HEK293T (cell line): ENCODE measurements around the gene CWC25.

Source experiments
- CTCF ChIA-PET: fragments of 350-600 bp; formaldehyde crosslinking; extraction: SDS; loops from one replicate; lab custom pipeline; 2021; ENCODE audit warnings: antibody characterized with exemption, inconsistent platforms; lab: Yijun Ruan, JAX
- POLR2A ChIA-PET: fragments of 350-600 bp; formaldehyde crosslinking; extraction: SDS; loops from one replicate; lab custom pipeline; 2020; ENCODE audit warnings: antibody characterized with exemption, inconsistent platforms; lab: Yijun Ruan, JAX
- DNase-seq: peaks from one replicate; pipeline ENCODE4 v3.0.0; 2012; ENCODE audit warnings: mixed read lengths; ENCODE audit errors: extremely low spot score
- ARNT ChIP-seq: fragments of 450-650 bp; IDR thresholded peaks from 2 replicates; pipeline ENCODE4 v1.6.1; 2017; ENCODE audit warnings: mild to moderate bottlenecking
- BHLHE40 ChIP-seq: fragments of 450-650 bp; IDR thresholded peaks from 2 replicates; pipeline ENCODE4 v1.6.1; 2016; ENCODE audit warnings: mild to moderate bottlenecking, moderate library complexity, borderline replicate concordance
- CTBP1 ChIP-seq: fragments of 450-650 bp; IDR thresholded peaks from 2 replicates; pipeline ENCODE4 v1.6.1; 2016; ENCODE audit warnings: borderline replicate concordance
- ELF4 ChIP-seq: fragments of 450-650 bp; IDR thresholded peaks from 2 replicates; pipeline ENCODE4 v1.6.1; 2017; ENCODE audit warnings: antibody characterized with exemption
- FOXA1 ChIP-seq: fragments of 450-650 bp; IDR thresholded peaks from 2 replicates; pipeline ENCODE4 v1.6.1; 2016; ENCODE audit warnings: mild to moderate bottlenecking
- FOXK2 ChIP-seq: fragments of 450-650 bp; IDR thresholded peaks from 2 replicates; pipeline ENCODE4 v1.6.1; 2016; ENCODE audit warnings: mild to moderate bottlenecking
- FOXM1 ChIP-seq: fragments of 450-650 bp; IDR thresholded peaks from 2 replicates; pipeline ENCODE4 v1.6.1; 2017; ENCODE audit warnings: mild to moderate bottlenecking, borderline replicate concordance
- HDGF ChIP-seq: fragments of 450-650 bp; IDR thresholded peaks from 2 replicates; pipeline ENCODE4 v1.6.1; 2017; ENCODE audit warnings: antibody characterized with exemption, borderline replicate concordance
- L3MBTL2 ChIP-seq: fragments of 450-650 bp; conservative IDR thresholded peaks from 2 replicates; pipeline ENCODE4 v1.6.1; 2016; ENCODE audit warnings: mild to moderate bottlenecking
- NFRKB ChIP-seq: fragments of 450-650 bp; IDR thresholded peaks from 2 replicates; pipeline ENCODE4 v1.6.1; 2016; ENCODE audit warnings: mild to moderate bottlenecking, moderate library complexity
- PKNOX1 ChIP-seq: fragments of 450-650 bp; IDR thresholded peaks from 2 replicates; pipeline ENCODE4 v1.6.1; 2016
- SUZ12 ChIP-seq: fragments of 450-650 bp; IDR thresholded peaks from 2 replicates; pipeline ENCODE4 v1.6.1; 2016; ENCODE audit warnings: mild to moderate bottlenecking
- TARDBP ChIP-seq: fragments of 450-650 bp; IDR thresholded peaks from 2 replicates; pipeline ENCODE4 v1.6.1; 2016
- ZNF384 ChIP-seq: fragments of 450-650 bp; IDR thresholded peaks from 2 replicates; pipeline ENCODE4 v1.6.1; 2016

CWC25 gene

GRCh38 chr17:38761612-38762011 lies 63.5 kb downstream of the CWC25 start:
- TF ChIP-seq L3MBTL2 (no peak), ARNT (no peak), FOXM1 (no peak), ZNF384 (no peak), TARDBP (no peak), SUZ12 (no peak), PKNOX1 (no peak), FOXA1 (no peak), BHLHE40 (no peak), NFRKB (no peak), FOXK2 (no peak)
- ChIA-PET POLR2A (interaction anchor here (0.9 to 1.5 kb wide), 4 partner anchors 8 to 92 kb away, joined by 3 to 6 read pairs (median 4); partner anchors contain the start of genes PSMB3 and RPL23), CTCF (interaction anchor here (0.6 to 1.7 kb wide), 3 partner anchors 9 to 392 kb away, joined by 3 to 6 read pairs (median 3); no protein-coding TSS in a partner anchor)
- DNase-seq = peak; percentile 41

GRCh38 chr17:38753071-38753506 lies 72.0 kb downstream of the CWC25 start:
- POLR2A ChIA-PET = interaction anchor here (0.8 to 2.1 kb wide), 5 partner anchors 12 to 205 kb away, joined by 3 to 14 read pairs (median 6); partner anchors contain the start of gene MLLT6
- TF ChIP-seq FOXM1 = no peak
- no peak for TF ChIP-seq ELF4
- TF ChIP-seq BHLHE40 = no peak
- no peak for TF ChIP-seq HDGF
- TF ChIP-seq NFRKB = no peak
- CTCF ChIA-PET = no interaction called here
- no peak for DNase-seq

GRCh38 chr17:38752308-38753070 lies 72.6 kb downstream of the CWC25 start, which contains the start of gene PSMB3:
Gene PSMB3 (plus strand): TSS chr17:38752741. CDS start chr17:38752827, 86 bp downstream.
- CTCF ChIA-PET = interaction anchor here (0.7 to 1.8 kb wide), 4 partner anchors 9 to 230 kb away, joined by 3 to 5 read pairs (median 3); no protein-coding TSS in a partner anchor
- DNase-seq = peak; percentile 87
- no peak for TF ChIP-seq NFRKB
- TF ChIP-seq ELF4 = peak; percentile 92
- peak; percentile 100 for TF ChIP-seq PKNOX1
- peak; percentile 79; the same call in 1 of the 2 replicates for TF ChIP-seq L3MBTL2
- no peak for TF ChIP-seq HDGF
- POLR2A ChIA-PET = interaction anchor here (0.5 to 2.1 kb wide), 39 partner anchors 9 to 448 kb away, joined by 3 to 15 read pairs (median 4); partner anchors contain the start of genes CWC25, LASP1, MLLT6 and PIP4K2B

- TF ChIP-seq HDGF (no peak), ZNF384 (no peak), CTBP1 (no peak), NFRKB (no peak), BHLHE40 (no peak), FOXM1 (no peak), L3MBTL2 (no peak; the same call in 1 of the 2 replicates)
- CTCF ChIA-PET = interaction anchor here (0.7 to 1.8 kb wide), 4 partner anchors 10 to 231 kb away, joined by 3 to 5 read pairs (median 3); no protein-coding TSS in a partner anchor
- POLR2A ChIA-PET = interaction anchor here (0.5 to 2.1 kb wide), 37 partner anchors 8 to 448 kb away, joined by 3 to 15 read pairs (median 4); partner anchors contain the start of genes CWC25, LASP1, MLLT6 and PIP4K2B
- DNase-seq = peak; percentile 63
Observed at GRCh38 chr17:38751808-38752307, 73.3 kb downstream of the CWC25 start.

GRCh38 chr17:38751144-38751807 lies 73.8 kb downstream of the CWC25 start:
- TF ChIP-seq ZNF384 (peak; percentile 96), L3MBTL2 (no peak)
- no peak for DNase-seq
- ChIA-PET POLR2A (interaction anchor here (0.5 to 2.3 kb wide), 22 partner anchors 8 to 449 kb away, joined by 3 to 19 read pairs (median 5); partner anchors contain the start of genes CISD3, LASP1, RPL19 and RPL23), CTCF (interaction anchor here (1.8 kb wide), 1 partner anchor 232 kb away, joined by 5 read pairs; no protein-coding TSS in a partner anchor)
